NCI-H128 (cell line): ENCODE results near the gene PDE1A.

ENCODE experiments used
- DNase-seq: peaks from one replicate; lab custom pipeline; 2025; ENCODE audit not compliant: unreplicated experiment; lab: John Stamatoyannopoulos, UW

Gene PDE1A

GRCh38 chr2:182426918-182427240 lies at the start of gene PDE1A:
Gene PDE1A (minus strand): TSS chr2:182427036.
- DNase-seq: no peak

GRCh38 chr2:182473635-182474034 lies 46.8 kb upstream of the PDE1A start:
- no peak for DNase-seq

DNA sequence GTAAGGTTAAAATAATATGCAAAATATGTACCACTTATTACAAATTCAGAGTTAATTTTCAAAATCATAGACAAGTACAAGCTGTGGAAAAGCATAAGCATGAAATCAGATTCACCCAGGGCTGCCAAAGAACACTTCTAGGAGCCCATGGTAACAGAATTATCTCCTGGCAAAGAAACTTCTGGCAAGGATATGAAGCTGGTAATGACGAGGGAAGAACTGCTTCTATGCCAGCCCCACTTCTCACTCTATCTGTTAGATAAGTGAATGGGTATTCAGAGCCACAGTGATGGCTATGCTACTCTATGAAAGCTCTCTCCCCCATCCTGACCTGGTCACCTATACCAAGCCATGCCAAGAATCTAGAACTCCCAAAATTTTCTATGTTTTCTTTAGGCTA lies 36.9 kb upstream of the PDE1A start:
- DNase-seq: no peak

DNA sequence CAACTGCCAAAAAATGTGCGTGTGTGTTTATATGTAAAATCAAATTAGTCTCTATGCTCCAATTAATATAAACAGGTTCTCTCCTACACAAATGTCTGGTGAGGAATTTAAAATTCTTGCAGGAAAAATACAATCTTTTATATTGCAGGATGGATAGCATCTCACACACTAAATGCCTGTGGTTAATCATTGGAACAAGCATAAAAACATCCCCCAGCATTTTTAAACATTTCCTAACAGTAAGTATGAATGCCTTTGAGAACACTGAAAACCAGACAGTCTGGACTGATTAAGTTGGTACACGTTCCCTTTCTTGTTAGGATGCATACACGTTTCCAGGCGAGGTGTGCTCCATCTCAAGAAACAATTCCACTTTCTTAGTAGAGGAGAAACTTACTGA lies 29.9 kb upstream of the PDE1A start:
- DNase-seq: no peak

DNA sequence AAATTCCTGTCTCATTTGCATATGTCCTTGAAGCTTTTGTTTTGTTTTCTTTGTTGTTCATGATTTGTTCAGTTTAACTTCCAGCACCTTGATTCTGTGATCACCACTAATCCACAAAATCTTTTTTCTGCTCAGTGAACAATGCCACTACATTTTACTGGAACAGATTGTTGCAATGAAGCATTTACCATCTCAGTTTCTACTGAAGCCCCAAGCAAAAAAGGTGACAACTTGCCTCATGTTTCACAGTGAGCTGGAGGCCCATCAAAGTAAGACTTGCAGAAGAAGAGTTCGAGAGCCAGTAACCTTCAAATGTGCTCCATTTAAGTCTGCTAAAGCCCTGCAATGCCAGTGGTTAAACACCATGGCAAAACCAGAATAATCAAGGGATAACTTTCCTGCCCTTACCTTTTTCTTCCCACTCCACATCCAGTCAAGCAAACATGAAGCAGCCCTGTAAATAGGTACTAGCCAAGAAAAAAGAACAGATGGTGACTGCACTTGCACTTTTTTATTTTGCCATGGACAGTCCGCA lies 25.7 kb upstream of the PDE1A start:
- no peak for DNase-seq

DNA sequence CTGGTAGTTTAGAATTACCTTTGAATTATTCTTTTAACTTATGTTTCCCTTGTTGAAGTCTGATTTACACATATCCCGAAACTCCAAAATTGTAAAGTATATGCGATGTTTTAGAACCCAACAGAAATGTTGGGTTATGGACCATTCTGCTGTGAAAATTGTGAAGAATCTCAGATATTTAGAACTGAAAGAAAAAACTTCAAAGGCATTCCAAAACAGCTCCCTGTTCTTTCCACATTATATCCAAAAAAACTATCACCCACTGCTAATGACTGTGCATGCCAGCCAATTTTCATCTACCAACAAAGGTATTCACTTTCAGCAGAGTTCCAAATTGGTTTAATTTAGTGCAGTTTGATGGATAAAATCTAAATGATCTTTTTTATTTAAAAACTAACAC lies 21.5 kb upstream of the PDE1A start:
- no peak for DNase-seq

DNA sequence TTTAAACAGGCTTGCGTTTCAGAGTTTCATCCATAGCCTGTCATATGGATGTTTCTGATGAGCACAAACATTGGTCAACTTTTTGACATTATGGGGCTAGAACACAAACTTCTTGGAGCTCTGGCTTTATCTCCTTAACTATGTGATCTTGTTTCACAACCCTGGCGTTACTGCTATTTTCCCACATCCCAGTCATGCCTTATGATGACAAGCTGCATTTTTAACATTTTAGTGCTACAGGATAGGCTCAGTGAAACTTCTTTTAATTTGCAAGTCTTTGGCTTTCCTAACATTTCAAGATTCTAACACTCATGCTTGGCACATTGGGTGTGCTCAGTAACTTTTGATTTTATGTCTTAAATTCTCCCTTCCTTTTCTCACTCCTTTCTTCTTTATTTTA lies 21.0 kb upstream of the PDE1A start:
- no peak for DNase-seq

- no peak for DNase-seq
Observed at GRCh38 chr2:182447163-182447562, 20.3 kb upstream of the PDE1A start.

GRCh38 chr2:182446087-182446486 lies 19.3 kb upstream of the PDE1A start:
- DNase-seq: no peak

DNA sequence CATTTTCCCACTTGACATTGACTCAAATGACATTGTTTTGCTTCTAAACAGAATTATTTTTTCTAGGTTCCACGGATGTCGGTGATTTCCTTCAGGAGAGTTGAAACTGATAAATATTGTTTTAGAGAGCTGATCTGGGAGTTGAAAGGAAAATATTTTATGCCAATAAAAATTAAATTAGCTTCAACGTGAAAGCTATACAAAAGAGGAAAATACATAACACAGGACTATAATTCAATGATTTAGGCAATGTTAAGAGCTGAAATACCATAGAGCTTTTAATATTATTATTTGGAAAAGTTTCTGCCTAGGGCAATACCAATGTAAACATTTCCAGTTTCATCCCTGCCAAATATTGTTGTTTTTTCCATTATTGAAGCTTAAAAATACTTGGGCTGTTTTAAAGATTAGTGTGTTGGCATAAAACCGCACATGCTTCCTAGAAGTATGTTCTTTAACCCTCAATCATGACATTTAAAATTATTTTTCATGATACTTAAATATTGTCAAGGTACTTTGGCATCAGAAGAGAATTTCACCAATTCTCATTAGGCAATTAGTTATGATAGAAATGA lies 18.6 kb upstream of the PDE1A start:
- DNase-seq: no peak

DNA sequence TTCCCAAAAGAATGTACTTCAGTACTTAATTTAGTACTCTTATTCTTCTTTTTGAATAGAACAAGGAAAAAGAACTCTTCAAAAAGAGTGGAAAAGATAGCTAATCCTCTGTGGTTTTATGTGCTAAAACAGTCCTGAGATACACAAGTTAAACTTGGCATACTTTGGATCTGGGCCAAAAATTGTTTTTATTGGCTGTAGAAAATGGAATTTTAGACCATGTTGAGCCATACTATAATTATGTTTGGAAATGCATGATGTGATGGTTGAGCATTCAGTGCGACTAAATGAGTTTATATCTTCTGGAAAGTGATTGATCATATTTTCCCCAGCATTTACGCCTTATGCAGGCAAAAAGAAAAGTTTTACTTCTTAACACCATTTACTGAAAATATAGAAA lies 18.0 kb upstream of the PDE1A start:
- no peak for DNase-seq

- DNase-seq: no peak
Observed at GRCh38 chr2:182444170-182444569, 17.3 kb upstream of the PDE1A start.

- no peak for DNase-seq
Observed at GRCh38 chr2:182436252-182436651, 9.4 kb upstream of the PDE1A start.

DNA sequence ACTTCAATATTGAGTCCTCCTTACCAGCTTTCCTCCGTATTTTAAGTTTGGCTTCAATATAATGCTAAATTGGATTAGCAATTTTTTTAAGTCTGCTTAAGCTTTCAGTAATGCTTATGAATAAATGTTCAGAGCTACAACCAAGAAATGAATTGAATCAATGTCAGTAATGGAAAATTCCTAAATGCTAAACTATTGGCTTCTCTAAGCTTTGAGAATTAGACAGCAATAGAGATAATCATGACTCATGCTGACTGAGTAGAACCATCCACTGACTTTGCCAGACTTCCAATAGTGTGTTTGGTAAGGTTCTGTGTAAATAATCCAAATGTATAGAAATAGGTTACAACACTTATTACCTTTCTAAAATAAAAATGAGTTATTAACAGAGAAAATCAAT lies 8.9 kb upstream of the PDE1A start:
- no peak for DNase-seq

GRCh38 chr2:182432051-182432450 lies 5.2 kb upstream of the PDE1A start:
- DNase-seq: no peak

- no peak for DNase-seq
Observed at GRCh38 chr2:182428476-182428875, 1.6 kb upstream of the PDE1A start.

DNA sequence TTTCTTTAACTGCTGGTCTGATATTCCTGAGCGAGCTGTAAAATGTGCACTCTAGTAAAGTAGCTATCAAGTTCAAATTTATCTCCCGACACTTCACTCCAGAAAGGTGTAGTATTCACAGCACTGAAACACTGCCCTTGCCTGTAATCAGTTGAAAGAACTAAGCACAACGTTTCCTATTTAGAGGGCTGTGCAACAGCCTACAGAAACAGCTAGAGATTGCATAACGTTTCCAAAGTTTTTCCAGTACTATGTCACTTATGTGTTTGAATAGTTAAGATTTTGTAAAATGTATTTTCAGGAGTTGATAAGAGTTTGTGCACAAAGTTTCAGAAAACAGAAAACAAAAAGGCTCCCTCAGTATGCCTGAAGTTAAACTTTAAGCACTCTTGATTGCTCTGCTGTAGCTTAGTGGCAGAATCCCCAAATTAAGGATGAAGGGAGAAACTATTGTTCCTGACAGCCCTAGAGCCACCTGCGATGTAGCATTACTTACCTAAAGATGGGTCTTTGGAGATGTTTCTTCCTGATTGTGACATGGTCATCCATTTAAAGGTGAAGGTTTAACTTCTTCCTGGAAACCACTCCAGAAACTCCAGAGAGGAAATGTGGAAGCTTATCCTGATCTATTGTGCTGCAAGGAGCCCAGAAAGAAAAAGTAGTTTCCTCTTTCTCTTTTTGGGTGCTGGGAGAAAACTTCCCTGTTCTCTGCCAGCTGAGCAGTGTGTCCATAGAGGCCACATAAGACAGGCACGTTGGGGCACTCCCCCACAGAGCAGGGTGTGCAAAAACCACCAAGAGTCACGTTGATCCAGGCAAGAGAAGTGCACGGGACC lies 536 bp downstream of the PDE1A start:
- DNase-seq: no peak

GRCh38 chr2:182422864-182423263 lies 4.0 kb downstream of the PDE1A start:
- no peak for DNase-seq

DNA sequence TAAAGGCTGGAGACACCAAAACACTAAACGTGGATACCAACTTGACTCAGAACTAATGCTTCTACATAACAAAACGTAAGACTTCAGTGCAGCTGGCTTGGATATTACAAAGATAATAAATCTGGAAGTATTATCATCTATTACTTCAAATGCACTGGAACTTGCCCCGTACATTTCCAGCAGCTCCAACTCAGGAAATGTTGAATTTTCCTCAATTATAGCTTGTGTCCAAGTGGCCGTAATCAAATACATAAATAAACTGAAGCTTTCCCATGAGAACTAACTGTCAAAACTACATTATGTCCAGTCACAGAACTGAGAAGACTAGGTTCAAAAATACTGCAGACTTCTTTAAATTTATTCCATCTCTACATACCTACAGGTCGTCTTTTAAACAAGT lies 6.2 kb downstream of the PDE1A start:
- DNase-seq: no peak

- DNase-seq: no peak
Observed at GRCh38 chr2:182416861-182417260, 10.0 kb downstream of the PDE1A start.

GRCh38 chr2:182416191-182416590 lies 10.6 kb downstream of the PDE1A start:
- no peak for DNase-seq

- no peak for DNase-seq
Observed at GRCh38 chr2:182415771-182416170, 11.1 kb downstream of the PDE1A start.

- DNase-seq: no peak
Observed at GRCh38 chr2:182412858-182413257, 14.0 kb downstream of the PDE1A start.
